HG03066 (cell line): ENCODE results near the gene NCAPG2.
"Not testable (repeated sequence)": the region's sequence is repeated elsewhere in the genome, so short reads cannot be mapped to it uniquely, and the experiment has no call there.

Source experiments
- ATAC-seq: cut with Tn5 transposase; IDR thresholded peaks from one replicate; pipeline ENCODE4 v1.9.1; 2021; ENCODE audit warnings: low read depth; ENCODE audit not compliant: unreplicated experiment

NCAPG2 gene

GRCh38 chr7:158676906-158677305 lies 27.7 kb downstream of the NCAPG2 start:
- no peak for ATAC-seq

- no peak for ATAC-seq
Observed at GRCh38 chr7:158676171-158676840, 28.3 kb downstream of the NCAPG2 start.

GRCh38 chr7:158672975-158673374 lies 31.6 kb downstream of the NCAPG2 start:
- ATAC-seq = no peak

- ATAC-seq = not testable (repeated sequence)
Observed at GRCh38 chr7:158668086-158668485, 36.5 kb downstream of the NCAPG2 start.

GRCh38 chr7:158666966-158667678 lies 37.5 kb downstream of the NCAPG2 start:
- not testable (repeated sequence) for ATAC-seq

- no peak for ATAC-seq
Observed at GRCh38 chr7:158666401-158666800, 38.2 kb downstream of the NCAPG2 start.

GRCh38 chr7:158664406-158664805 lies 40.2 kb downstream of the NCAPG2 start:
- ATAC-seq = no peak

GRCh38 chr7:158663428-158663741 lies 41.2 kb downstream of the NCAPG2 start:
- no peak for ATAC-seq

GRCh38 chr7:158662610-158663427 lies 41.8 kb downstream of the NCAPG2 start:
- no peak for ATAC-seq

GRCh38 chr7:158658475-158658874 lies 46.1 kb downstream of the NCAPG2 start:
- ATAC-seq = no peak

GRCh38 chr7:158657189-158657746 lies 47.3 kb downstream of the NCAPG2 start:
- peak; percentile 31 for ATAC-seq

GRCh38 chr7:158655931-158656441 lies 48.6 kb downstream of the NCAPG2 start:
- ATAC-seq = peak; percentile 96

- ATAC-seq = no peak
Observed at GRCh38 chr7:158655507-158655906, 49.1 kb downstream of the NCAPG2 start.

GRCh38 chr7:158651968-158652565 lies 52.5 kb downstream of the NCAPG2 start:
- no peak for ATAC-seq

- no peak for ATAC-seq
Observed at GRCh38 chr7:158650821-158651225, 53.8 kb downstream of the NCAPG2 start.

GRCh38 chr7:158649279-158649678 lies 55.3 kb downstream of the NCAPG2 start:
- ATAC-seq = no peak

- no peak for ATAC-seq
Observed at GRCh38 chr7:158648787-158649186, 55.8 kb downstream of the NCAPG2 start.

- ATAC-seq = no peak
Observed at GRCh38 chr7:158648168-158648567, 56.4 kb downstream of the NCAPG2 start.

GRCh38 chr7:158647475-158647792 lies 57.2 kb downstream of the NCAPG2 start:
- no peak for ATAC-seq

- ATAC-seq = no peak
Observed at GRCh38 chr7:158646766-158647474, 57.7 kb downstream of the NCAPG2 start.
